ENCODE results near the gene IL1R1. TPM values are rescaled to one million over a fixed set of nuclear protein-coding genes. Genes with fewer than 3 reads are reported as not detected.

Gene IL1R1
- total and polyA plus RNA-seq, 10 of the 15 experiments (the other 5 are each of a cell fraction or from before 2014, with no cell fraction given) = 0.17 to 13.2 (median 0.53) TPM

DNA sequence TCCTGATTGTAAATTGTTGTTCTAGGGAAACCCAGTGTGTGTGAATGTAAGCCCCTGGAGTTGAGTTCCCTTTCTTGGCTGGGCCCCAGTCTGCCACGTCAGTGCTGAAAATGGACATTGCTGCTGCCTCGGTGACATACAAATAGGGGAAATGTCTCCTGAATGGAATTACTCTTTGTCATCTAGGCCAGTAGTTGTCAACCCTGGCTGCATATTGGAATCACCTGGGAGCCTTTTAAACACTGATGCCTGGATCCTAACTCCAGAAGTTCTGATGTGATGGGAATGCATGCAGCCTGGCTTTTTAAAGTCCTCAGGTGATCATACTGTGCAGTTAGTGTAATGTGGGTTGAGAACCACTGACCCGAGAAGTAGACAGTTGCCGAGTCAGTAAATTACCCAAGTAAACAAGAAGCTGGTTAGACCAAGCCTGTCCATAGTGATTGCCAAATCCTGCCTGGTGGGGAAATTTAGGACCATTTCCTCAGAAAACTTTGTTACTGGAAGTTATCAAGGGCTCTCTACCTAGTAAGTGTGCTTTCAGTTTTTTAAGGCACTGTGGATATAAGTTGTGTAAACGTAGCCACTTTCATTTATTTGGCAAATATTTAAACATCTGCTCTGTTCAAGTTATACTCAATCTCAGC lies 27.6 kb upstream of the IL1R1 start (continued):
- TF ChIP-seq, protein P1, sequence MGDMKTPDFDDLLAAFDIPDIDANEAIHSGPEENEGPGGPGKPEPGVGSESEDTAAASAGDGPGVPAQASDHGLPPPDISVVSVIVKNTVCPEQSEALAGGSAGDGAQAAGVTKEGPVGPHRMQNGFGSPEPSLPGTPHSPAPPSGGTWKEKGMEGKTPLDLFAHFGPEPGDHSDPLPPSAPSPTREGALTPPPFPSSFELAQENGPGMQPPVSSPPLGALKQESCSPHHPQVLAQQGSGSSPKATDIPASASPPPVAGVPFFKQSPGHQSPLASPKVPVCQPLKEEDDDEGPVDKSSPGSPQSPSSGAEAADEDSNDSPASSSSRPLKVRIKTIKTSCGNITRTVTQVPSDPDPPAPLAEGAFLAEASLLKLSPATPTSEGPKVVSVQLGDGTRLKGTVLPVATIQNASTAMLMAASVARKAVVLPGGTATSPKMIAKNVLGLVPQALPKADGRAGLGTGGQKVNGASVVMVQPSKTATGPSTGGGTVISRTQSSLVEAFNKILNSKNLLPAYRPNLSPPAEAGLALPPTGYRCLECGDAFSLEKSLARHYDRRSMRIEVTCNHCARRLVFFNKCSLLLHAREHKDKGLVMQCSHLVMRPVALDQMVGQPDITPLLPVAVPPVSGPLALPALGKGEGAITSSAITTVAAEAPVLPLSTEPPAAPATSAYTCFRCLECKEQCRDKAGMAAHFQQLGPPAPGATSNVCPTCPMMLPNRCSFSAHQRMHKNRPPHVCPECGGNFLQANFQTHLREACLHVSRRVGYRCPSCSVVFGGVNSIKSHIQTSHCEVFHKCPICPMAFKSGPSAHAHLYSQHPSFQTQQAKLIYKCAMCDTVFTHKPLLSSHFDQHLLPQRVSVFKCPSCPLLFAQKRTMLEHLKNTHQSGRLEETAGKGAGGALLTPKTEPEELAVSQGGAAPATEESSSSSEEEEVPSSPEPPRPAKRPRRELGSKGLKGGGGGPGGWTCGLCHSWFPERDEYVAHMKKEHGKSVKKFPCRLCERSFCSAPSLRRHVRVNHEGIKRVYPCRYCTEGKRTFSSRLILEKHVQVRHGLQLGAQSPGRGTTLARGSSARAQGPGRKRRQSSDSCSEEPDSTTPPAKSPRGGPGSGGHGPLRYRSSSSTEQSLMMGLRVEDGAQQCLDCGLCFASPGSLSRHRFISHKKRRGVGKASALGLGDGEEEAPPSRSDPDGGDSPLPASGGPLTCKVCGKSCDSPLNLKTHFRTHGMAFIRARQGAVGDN (IDR thresholded peaks at IDR 0.05) = peak; percentile 86
- TF ChIP-seq ZBED1 (IDR thresholded peaks at IDR 0.05; ENCODE audit: borderline replicate concordance) = no peak

DNA sequence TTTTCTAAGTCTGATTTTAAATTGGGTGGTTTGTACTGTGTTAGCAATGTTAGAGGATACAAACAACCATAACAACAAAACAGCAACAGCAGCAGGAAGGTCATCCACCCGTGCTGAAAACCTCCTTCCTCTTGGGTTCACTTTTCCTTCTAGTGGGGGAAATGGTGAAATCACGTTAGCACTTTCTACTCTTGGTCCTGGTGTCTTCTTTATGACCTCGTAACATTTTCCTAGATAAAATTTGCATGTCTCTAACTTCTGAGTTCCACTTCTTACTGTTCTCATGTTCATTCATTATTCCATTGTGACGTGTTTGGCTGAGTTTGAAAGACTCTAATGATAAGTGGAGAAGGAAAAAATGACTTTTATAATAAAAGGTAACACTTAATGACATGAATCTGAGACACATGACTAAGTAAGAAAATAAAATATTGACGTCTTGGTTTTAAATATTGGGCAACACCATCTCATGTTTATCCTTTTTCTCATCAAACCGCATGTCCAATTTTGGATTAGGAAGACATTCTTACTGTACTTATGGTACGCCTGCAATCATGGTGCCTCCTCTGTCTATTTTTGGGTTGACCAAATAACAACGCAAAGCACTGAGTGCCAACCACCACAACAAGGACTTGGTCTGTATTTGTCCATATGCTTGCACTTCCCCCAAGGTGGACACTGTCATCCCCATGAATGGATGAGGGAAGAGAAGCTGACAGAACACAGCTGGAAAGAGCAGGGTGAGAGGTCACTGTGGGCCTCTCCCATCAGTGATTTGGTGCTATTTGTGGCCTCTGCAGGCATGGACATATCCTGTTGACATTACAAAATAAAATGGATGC lies 25.7 kb upstream of the IL1R1 start:
- Histone ChIP-seq H3K9ac (ENCODE audit: control insufficient read depth, insufficient read depth, low read length) (no peak overlapping the region), H3K27me3 (replicated peaks in 1 of 2; ENCODE audit: control insufficient read depth in 2 of 2, insufficient read depth in 2 of 2, low read length in 1 of 2) (no peaks in the 10 kb centered on the region), H3K4me1 (ENCODE audit: control insufficient read depth, insufficient read depth, low read length) (peaks cover 10% of the 10 kb centered on the region), H2AFZ (ENCODE audit: control insufficient read depth, low read depth, low read length) (no peak overlapping the region), H3K36me3 (ENCODE audit: control insufficient read depth in 2 of 2, insufficient read depth in 2 of 2, low read length in 1 of 2) (no peaks in the 10 kb centered on the region), H4K20me1 (ENCODE audit: control insufficient read depth, insufficient read depth) (no peaks in the 10 kb centered on the region), H3K27ac (ENCODE audit: control insufficient read depth, insufficient read depth) (no peak overlapping the region), H3K9me3 (replicated peaks; ENCODE audit: control insufficient read depth, insufficient read depth, low read length) (no peaks in the 10 kb centered on the region; the same call in 2 of the 3 replicates), H3K4me3 (no peak overlapping the region), H3K4me2 (ENCODE audit: control insufficient read depth, insufficient read depth) (no peak overlapping the region), H3K79me2 (ENCODE audit: control insufficient read depth, insufficient read depth, low read length) (no peaks in the 10 kb centered on the region)
- intact Hi-C loops (cut with micrococcal nuclease; ENCODE audit: unreplicated experiment) (loop anchor here (10.0 kb wide), 1 partner anchor 248 kb away; no protein-coding TSS in a partner anchor), in situ Hi-C loops (cut with MboI) (no loop called here)
- RAD21 ChIA-PET (ENCODE audit: unreplicated experiment) = interaction anchor here (1.0 to 1.1 kb wide), 3 partner anchors 11 to 91 kb away, joined by 3 to 4 read pairs (median 3); no protein-coding TSS in a partner anchor
- FAIRE-seq (no peak), DNase-seq (ENCODE audit: low read depth, low spot score) (no peak), ATAC-seq (no peak; the same call in 1 of the 3 replicates)
- WGBS (ENCODE audit: insufficient coverage, insufficient replicate concordance, low lambda C conversion rate, missing lambda C conversion rate) = 37% methylated on average over 8 of the region's 8 CpGs
- CTCF ChIA-PET = interaction anchor here (0.6 to 1.5 kb wide), 6 partner anchors 8 to 123 kb away, joined by 3 to 5 read pairs (median 4); no protein-coding TSS in a partner anchor
- POLR2A ChIA-PET = no interaction called here
- no TSS peak for BruUV-seq (replicated peaks)
- SMC1A ChIA-PET (ENCODE audit: uncharacterized antibody, unreplicated experiment) = interaction anchor here (1.0 to 3.8 kb wide), 12 partner anchors 8 to 124 kb away, joined by 3 to 32 read pairs (median 4); no protein-coding TSS in a partner anchor
- TF ChIP-seq HDAC6 (IDR thresholded peaks at IDR 0.05; ENCODE audit: unreplicated experiment) = no peak
- TF ChIP-seq SMC3 (IDR thresholded peaks at IDR 0.05; ENCODE audit: borderline replicate concordance, low read length) = no peak
- TF ChIP-seq, protein P2, sequence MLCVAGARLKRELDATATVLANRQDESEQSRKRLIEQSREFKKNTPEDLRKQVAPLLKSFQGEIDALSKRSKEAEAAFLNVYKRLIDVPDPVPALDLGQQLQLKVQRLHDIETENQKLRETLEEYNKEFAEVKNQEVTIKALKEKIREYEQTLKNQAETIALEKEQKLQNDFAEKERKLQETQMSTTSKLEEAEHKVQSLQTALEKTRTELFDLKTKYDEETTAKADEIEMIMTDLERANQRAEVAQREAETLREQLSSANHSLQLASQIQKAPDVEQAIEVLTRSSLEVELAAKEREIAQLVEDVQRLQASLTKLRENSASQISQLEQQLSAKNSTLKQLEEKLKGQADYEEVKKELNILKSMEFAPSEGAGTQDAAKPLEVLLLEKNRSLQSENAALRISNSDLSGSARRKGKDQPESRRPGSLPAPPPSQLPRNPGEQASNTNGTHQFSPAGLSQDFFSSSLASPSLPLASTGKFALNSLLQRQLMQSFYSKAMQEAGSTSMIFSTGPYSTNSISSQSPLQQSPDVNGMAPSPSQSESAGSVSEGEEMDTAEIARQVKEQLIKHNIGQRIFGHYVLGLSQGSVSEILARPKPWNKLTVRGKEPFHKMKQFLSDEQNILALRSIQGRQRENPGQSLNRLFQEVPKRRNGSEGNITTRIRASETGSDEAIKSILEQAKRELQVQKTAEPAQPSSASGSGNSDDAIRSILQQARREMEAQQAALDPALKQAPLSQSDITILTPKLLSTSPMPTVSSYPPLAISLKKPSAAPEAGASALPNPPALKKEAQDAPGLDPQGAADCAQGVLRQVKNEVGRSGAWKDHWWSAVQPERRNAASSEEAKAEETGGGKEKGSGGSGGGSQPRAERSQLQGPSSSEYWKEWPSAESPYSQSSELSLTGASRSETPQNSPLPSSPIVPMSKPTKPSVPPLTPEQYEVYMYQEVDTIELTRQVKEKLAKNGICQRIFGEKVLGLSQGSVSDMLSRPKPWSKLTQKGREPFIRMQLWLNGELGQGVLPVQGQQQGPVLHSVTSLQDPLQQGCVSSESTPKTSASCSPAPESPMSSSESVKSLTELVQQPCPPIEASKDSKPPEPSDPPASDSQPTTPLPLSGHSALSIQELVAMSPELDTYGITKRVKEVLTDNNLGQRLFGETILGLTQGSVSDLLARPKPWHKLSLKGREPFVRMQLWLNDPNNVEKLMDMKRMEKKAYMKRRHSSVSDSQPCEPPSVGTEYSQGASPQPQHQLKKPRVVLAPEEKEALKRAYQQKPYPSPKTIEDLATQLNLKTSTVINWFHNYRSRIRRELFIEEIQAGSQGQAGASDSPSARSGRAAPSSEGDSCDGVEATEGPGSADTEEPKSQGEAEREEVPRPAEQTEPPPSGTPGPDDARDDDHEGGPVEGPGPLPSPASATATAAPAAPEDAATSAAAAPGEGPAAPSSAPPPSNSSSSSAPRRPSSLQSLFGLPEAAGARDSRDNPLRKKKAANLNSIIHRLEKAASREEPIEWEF (IDR thresholded peaks at IDR 0.05; ENCODE audit: insufficient replicate concordance, low read depth, low read length) = no peak
- TF ChIP-seq GATAD2B (conservative IDR thresholded peaks at IDR 0.05; ENCODE audit: low read depth) = no peak
- no peak for TF ChIP-seq TARDBP (IDR thresholded peaks at IDR 0.05; ENCODE audit: borderline replicate concordance)
- no peak for TF ChIP-seq NR2F1 (conservative IDR thresholded peaks at IDR 0.05)
- TF ChIP-seq PAX8 (IDR thresholded peaks at IDR 0.05) = no peak
- no peak for TF ChIP-seq TAF1 (IDR thresholded peaks at IDR 0.05; ENCODE audit: borderline replicate concordance, low read depth, low read length)
- no peak for TF ChIP-seq ZSCAN29 (IDR thresholded peaks at IDR 0.05)
- no peak for TF ChIP-seq IRF4 (IDR thresholded peaks at IDR 0.05; ENCODE audit: low read depth, low read length)
